GM21381 (cell line): ENCODE results near the gene RPL41.

Source experiments
- ATAC-seq: cut with Tn5 transposase; IDR thresholded peaks from one replicate; pipeline ENCODE4 v1.9.1; 2021; ENCODE audit warnings: mild to moderate bottlenecking, moderate library complexity; ENCODE audit not compliant: unreplicated experiment

RPL41 gene

GRCh38 chr12:56127485-56127887 lies 11.1 kb downstream of the RPL41 start:
- ATAC-seq, result no peak

GRCh38 chr12:56127888-56128669 lies 11.6 kb downstream of the RPL41 start, which contains the start of gene ESYT1:
Gene ESYT1 (plus strand): TSS chr12:56128267. CDS start chr12:56128320, 53 bp downstream.
- peak; percentile 86 for ATAC-seq

DNA sequence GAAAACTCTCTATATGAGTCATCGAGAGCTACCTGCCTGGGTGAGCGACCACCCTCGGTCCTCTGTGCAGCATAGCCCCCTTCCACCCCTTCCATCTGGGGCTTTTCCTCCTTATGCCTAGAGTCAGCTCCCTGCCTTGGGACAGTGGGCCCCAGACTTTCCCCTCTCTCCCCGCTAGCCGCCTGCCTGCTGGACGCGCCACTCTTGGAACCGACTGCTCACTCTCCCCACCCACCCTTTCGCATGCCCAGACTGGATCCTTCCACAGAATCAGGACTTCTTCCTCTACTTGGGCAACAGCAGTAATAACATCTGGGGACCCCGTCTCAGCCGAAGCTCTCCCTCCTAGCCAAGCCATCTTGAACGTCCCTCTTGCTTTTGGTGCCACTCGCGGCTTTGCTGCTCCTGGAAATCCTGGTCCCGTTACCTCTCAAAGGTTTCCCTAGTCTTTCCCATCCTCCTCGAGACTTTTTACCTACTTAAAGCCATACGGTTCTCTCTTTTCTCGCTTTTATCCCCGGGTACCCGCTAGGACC lies 12.3 kb downstream of the RPL41 start:
- ATAC-seq, result no peak

GRCh38 chr12:56129206-56129941 lies 12.9 kb downstream of the RPL41 start:
- peak; percentile 28 for ATAC-seq

GRCh38 chr12:56129942-56130495 lies 13.6 kb downstream of the RPL41 start:
- no peak for ATAC-seq

DNA sequence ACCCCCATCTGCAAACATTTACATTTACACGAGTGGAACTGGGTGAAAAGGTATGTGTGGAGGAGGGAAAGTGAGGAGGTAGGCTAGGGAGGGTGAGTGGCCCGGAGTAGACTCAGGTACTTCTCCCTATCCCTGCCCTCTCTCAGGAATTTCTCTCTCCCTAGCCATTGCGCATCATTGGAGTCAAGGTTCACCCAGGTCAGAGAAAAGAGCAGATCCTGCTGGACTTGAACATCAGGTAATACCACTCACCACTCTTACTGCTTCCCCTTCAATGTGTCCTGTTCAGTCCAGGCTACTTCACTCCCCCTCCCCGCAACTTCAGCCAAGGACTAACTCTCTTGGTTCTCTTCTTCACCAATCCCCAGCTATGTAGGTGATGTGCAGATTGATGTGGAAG lies 14.4 kb downstream of the RPL41 start:
- no peak for ATAC-seq

- no peak for ATAC-seq
Measured at GRCh38 chr12:56134897-56135296, 18.5 kb downstream of the RPL41 start.

- no peak for ATAC-seq
Measured at GRCh38 chr12:56137853-56138571, 21.6 kb downstream of the RPL41 start.

- no peak for ATAC-seq
Measured at GRCh38 chr12:56141946-56142784, 25.7 kb downstream of the RPL41 start.

- no peak for ATAC-seq
Measured at GRCh38 chr12:56143217-56143616, 26.8 kb downstream of the RPL41 start.

DNA sequence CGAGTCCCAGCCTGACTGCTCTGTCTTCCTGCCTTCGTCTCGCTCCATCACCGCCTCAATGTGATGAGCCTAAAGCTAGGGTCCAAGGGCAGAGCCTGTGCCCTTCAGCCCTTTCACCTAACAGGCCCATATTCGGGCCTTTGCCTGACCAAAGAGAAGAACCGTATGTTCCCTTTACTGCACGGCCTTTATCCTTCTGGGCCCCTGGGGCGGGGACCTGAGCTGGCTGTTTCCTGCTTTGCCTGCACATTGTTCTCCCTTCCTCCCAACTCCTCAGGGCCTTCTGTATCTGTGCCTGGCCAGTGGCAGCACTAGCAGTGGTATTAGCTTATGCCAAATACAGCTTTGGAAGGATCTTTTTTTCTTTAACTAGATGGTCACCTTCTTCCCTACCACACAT lies 27.4 kb downstream of the RPL41 start:
- no peak for ATAC-seq

GRCh38 chr12:56145217-56145616 lies 28.8 kb downstream of the RPL41 start:
- no peak for ATAC-seq

GRCh38 chr12:56146492-56147460 lies 30.3 kb downstream of the RPL41 start:
- no peak for ATAC-seq

DNA sequence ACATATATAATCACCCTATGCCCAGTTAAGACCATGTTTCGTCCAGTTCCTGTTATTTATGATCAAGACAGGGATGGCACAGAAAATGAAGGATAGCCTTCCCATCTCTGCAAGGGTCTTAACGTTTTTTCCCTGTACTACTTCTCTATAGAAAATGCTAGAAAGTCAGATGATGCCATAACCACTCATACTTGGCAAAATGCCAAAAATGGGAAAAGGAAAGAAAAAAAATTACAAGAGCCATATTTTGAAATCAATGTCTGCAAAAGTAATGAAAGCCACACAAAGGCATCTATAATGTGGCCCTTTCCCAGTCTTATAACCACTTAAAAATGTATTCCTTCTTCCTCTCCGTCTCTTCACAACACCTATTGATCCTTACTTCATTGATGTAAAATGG lies 34.1 kb downstream of the RPL41 start:
- no peak for ATAC-seq

DNA sequence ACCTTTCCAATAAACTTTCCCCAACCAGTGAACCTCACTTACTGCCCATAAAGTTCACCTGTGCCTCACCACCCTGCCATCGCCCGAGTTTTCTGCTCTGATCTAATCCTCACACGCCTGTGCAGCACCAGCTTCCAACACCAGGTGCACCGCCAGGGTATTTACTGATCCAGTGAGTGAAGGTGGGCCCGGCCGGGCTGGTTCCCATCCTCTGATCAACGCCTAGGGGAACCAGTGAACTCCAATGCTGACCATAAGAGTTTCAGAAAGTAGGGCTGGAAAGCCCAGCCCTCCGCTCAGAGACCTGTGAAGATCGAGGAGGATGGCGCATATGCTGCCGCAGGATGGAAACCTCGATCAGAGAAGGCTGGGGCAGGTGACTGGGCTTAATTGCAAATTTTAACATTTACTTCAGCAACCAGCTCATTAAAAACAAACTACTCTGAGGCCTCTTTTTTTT lies 35.3 kb downstream of the RPL41 start:
- peak; percentile 48 for ATAC-seq

- ATAC-seq, result peak; percentile 85
Measured at GRCh38 chr12:56152132-56152755, 35.8 kb downstream of the RPL41 start, which contains the start of gene MYL6B. Gene MYL6B (plus strand): TSS chr12:56152587. CDS start chr12:56153919, 1,332 bp downstream.

- no peak for ATAC-seq
Measured at GRCh38 chr12:56152756-56153677, 36.6 kb downstream of the RPL41 start.
